NCI-H2227 (cell line): ENCODE data around the gene ALG9.

Experiments
- DNase-seq: peaks from one replicate; lab custom pipeline; 2025; ENCODE audit not compliant: unreplicated experiment; lab: John Stamatoyannopoulos, UW

ALG9 gene, protein sequence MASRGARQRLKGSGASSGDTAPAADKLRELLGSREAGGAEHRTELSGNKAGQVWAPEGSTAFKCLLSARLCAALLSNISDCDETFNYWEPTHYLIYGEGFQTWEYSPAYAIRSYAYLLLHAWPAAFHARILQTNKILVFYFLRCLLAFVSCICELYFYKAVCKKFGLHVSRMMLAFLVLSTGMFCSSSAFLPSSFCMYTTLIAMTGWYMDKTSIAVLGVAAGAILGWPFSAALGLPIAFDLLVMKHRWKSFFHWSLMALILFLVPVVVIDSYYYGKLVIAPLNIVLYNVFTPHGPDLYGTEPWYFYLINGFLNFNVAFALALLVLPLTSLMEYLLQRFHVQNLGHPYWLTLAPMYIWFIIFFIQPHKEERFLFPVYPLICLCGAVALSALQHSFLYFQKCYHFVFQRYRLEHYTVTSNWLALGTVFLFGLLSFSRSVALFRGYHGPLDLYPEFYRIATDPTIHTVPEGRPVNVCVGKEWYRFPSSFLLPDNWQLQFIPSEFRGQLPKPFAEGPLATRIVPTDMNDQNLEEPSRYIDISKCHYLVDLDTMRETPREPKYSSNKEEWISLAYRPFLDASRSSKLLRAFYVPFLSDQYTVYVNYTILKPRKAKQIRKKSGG

DNA sequence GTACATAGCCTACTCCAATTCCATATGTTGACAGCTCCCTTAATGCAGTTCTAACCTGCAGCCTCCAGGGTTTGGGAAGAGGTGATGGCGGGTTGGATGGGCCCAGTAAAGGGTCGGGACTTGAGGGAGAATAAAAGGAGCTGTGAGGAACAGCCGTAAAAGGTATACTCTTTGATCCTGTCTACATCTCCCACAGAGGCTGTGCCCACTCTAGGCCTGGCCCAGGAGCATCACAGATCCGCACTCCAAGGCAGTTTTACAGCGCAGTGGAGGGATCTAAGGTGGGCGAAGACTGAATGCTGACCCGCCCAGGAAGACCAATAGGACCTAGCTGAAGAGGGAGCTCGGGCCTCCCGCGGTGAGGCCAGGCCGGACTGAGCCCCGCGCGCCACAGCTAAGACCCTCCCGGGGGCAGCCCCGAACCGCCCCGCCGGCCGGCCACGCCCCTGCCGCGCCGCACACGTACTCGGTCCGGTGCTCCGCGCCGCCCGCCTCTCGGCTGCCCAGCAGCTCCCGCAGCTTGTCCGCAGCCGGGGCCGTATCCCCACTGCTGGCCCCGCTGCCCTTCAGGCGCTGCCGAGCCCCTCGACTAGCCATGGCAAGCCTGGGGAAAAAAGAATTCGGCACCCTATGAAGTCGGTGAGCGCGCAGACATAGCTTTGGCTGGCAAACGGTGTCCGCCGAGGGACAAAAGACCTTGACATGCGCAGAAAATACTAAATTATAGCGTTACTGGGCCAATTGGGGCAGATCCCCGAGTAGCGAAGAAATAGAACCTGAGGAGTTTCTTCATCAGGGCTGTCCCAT, at the start of gene ALG9:
TSS of gene ALG9 (minus strand) at position 696 of the 807 bp plus-strand sequence. CDS start at position 597, 99 bp downstream.
- DNase-seq = peak; percentile 77

DNA sequence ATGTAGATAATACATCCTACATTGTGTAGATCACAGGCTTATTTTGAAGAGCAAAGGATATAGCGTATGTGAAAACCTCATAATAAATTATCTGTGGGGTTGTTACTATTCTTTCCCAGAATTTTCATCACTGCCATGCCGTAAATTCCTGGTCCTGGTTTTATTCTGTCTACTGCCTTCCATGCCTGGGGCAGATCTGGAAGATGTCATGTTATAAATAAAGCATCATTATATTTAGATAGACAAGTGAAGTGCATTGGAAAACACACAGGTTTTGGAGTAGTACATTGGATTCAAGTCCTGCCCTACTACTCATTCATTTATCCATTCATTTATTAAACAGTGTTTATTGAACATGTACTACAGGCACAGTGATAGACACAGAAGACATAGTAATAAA, 49.5 kb upstream of the ALG9 start:
- DNase-seq = no peak

GRCh38 chr11:111918390-111919256, 47.2 kb upstream of the ALG9 start, which contains the start of gene C11orf52:
TSS of gene C11orf52 (plus strand) at chr11:111918913. CDS start at chr11:111918973, 60 bp downstream.
- peak; percentile 7 for DNase-seq

DNA sequence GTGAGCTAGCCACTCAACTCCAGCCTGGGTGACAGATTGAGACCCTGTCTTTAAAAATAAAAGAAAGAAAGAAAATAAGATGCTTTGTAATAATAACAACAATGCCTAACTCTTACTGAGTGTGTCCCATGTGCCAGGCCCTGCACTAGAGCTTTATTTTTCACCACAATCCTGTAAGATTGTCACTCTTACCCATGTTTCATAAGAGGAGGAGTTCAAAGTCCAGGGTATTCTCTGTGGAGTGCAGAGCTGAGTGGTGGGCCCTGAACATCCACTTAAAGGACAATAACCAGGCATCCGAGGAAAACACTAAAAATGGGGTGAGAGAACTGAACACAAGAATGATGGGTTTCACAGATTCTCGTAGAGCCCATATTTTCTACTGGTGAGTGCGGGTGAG, 46.4 kb upstream of the ALG9 start:
- DNase-seq = no peak

- no peak for DNase-seq
These were observed 45.9 kb upstream of the ALG9 start for GRCh38 chr11:111917312-111917711.

GRCh38 chr11:111916768-111917167, 45.4 kb upstream of the ALG9 start:
- no peak for DNase-seq

DNA sequence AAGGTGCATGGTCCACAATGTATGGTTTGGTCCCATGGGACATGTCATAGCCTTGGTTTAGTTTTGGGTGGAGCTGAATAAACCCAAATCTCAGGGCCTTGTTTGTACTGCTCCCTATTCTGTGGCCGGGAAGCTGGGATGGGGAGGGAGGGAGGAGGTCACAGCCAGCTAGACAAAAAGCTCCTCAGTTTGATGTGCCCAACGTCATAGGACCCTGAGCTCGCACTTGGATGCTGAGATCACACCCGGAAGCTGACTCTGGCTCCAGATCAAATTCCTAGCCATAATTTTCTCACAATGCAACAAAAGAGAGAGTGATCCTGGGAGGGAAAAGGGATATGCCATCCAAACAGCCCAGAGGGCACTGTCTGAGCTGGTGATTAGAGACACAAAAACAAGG, 42.6 kb upstream of the ALG9 start:
- no peak for DNase-seq

GRCh38 chr11:111913031-111913861, 41.9 kb upstream of the ALG9 start:
- DNase-seq = no peak

DNA sequence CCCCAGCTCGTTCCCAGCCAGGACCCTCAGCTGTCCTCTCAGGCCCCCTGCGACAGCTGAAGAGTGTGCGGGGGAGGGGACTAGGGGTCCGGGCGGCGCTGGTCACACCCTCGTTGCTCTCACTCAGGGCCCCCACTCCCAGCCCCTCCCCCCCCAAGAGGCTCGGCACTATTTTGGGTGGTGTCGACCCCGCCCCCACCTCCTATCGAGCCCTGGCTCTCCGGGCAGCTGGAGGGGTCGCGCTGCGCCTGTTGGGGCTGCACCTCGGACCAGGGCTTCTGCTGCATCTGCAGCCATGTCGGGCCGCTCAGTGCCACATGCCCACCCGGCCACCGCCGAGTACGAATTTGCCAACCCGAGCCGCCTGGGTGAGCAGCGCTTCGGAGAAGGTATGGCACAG, 41.2 kb upstream of the ALG9 start, which contains the start of gene HSPB2:
TSS of gene HSPB2 (plus strand) at position 200 of the 400 bp plus-strand sequence. CDS start at position 296, 96 bp downstream.
- no peak for DNase-seq

DNA sequence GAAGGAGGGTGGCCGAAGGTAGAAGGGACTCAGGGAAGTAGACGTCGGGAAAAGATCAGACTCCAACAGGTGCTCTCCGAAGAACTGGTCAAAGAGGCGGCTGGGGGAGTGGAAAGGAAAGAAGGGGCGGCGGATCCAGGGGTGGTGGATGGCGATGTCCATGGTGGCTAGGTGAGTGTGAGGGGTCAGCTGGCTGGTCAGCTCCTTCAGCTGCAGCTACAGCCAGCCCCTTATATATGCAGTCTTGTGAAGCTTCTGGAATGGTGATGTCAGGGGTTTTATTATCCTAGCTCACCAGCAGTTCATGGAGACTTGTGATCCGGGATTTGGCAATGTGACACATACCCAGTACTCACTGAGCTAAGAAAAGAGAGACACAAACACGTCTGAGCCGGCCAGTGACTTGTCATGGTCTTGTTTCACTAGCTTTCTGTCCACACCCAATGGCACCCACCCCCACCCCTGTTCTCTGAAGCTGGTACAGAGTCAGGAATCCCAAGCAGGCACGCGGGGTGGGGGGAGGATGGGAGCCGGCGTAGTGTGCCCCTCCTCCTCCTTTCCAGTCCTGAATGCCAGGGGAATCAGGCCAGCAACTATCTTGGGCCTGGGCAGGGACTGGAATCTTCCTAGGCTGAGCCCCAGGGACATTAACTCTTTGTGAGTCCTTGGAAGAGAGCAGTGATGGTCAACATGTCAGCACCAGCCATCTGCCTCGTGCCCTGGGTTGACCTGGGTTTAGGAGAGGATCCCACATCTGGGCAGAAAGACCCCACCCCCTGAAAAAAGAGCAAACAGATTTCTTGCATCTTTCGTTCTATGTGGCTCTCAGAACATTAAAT, 40.4 kb upstream of the ALG9 start, which contains the start of gene CRYAB:
TSS of gene CRYAB (minus strand) at position 208 of the 839 bp plus-strand sequence. CDS start at position 162, 46 bp downstream.
- DNase-seq = no peak

DNA sequence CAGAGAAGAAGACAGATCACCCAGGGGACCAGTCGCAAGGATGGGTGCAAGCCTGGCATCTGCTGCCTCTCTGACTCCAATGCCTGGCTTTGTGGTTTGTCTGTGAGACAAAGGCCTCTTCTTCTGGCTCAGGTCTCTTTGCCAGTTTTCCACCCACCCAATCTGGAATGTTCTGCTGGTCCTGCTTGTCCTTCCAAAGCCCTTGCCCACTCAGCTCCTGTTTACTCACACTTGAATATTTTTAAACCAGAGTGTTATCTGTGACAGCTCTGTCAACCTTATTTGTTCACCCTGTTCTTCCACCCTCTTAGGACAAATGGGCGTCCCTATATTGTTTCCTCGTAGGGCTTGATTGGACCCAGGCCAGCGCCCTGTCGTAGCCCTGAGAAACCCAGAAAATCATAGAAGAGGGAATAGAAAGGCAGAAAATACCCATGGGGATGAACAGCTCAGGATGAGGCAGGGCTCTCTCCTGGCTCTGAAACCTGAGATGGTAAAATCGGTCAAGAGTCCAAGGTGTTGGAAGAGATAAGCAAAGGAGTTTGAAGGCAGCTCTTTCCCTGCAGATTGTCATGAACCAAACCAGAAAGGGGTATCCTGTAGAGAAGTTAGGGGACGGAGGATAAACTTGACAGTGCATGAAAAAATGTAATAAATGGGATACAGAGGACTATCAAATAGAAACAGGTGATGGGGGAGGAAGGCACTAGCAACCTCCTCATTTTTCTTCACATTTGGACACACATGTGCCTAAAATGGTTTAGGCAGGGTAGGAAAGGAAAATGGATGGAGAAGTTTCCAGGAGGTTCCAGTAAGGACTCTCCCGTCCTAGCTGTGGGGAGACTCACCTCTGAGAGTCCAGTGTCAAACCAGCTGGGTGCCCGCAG, 39.5 kb upstream of the ALG9 start:
- DNase-seq = no peak

- no peak for DNase-seq
These were observed 38.0 kb upstream of the ALG9 start for GRCh38 chr11:111909378-111909777.

DNA sequence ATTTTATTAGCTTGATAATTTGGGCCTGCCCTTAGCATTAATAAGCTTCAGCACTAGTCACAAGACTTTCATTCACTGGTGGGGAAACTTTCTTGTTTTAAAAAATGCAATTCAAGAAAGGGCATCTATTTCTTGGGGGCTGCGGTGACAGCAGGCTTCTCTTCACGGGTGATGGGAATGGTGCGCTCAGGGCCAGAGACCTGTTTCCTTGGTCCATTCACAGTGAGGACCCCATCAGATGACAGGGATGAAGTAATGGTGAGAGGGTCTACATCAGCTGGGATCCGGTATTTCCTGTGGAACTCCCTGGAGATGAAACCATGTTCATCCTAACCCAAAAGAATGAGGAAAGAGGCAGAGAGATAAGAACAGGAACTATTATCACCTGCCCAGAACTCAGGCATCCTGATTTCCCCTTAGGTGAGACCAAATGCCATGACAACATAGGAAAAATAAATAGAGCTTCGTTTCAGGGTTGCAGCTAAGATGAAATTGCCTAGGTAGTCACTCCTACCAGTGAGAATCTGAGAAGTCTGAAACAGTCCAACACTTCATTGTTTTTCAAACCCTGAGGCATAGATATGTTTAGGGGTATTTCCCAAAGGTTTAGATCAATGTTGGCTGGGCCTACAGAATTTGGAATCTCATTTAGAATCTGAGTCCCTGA, 37.4 kb upstream of the ALG9 start:
- no peak for DNase-seq

- DNase-seq = no peak
These were observed 35.3 kb upstream of the ALG9 start for GRCh38 chr11:111906680-111907079.

DNA sequence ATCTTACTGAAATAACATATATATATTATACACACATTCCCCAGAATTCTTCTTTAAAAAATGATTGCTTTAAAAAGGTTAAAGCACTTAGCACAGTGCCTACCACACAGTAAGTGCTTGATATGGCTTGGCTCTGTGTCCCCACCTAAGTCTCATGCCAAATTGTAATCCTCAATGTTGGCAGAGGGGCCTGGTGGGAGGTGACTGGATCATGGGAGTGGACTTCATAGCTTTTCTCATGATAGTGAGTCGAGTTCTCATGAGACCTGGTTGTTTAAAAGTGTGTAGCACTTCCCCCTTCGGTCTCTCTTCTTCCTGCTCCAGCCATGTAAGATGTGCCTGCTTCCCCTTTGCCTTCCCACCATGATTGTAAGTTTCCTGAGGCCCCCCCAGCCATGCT, 34.0 kb upstream of the ALG9 start:
- no peak for DNase-seq

- no peak for DNase-seq
These were observed 15.5 kb upstream of the ALG9 start for GRCh38 chr11:111886844-111887243.

DNA sequence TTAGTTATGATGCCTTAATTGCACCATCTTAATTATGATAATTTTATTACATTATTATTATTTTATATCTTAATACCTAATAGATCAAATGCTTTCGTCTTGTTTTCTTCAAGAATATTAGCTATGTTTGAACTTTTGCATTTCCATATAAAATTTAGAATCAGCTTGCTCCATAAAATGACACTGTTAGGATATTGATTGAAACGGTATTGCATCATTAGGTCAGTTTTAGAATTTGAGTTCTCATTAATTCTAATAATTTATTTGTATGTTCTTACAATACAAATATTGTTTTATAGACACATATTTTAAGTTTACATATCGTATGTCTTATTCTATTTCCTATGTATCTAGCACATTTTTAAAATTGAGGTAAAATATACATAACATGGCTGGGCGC, 14.7 kb upstream of the ALG9 start:
- DNase-seq = no peak
